Stimulated activated CD4-positive, alpha-beta T cell treated with anti-CD3 and anti-CD28 coated beads, Interleukin-2, amount 100 ng/mL, for 48 hours (primary cell): ENCODE measurements around the gene ATG7.
"Not testable (repeated sequence)": the region's sequence is repeated elsewhere in the genome, so short reads cannot be mapped to it uniquely, and the experiment has no call there.

Source experiments
- DNase-seq, 2 donors: peaks; one replicate each; pipeline ENCODE4 v3.0.0-alpha.2; 2020

The ATG7 gene

GRCh38 chr3:11580645-11581044, 308.4 kb downstream of the ATG7 start:
- DNase-seq = no peak

GRCh38 chr3:11581237-11582190, 309.3 kb downstream of the ATG7 start:
- no peak for DNase-seq

- DNase-seq = no peak
Observed at GRCh38 chr3:11582191-11582968, 310.2 kb downstream of the ATG7 start.

GRCh38 chr3:11583235-11583634, 311.0 kb downstream of the ATG7 start:
- no peak for DNase-seq

GRCh38 chr3:11583638-11584046, 311.4 kb downstream of the ATG7 start:
- DNase-seq = no peak

- no peak for DNase-seq
Observed at GRCh38 chr3:11584570-11584969, 312.4 kb downstream of the ATG7 start.

GRCh38 chr3:11587766-11588165, 315.6 kb downstream of the ATG7 start:
- no peak for DNase-seq

- DNase-seq = no peak
Observed at GRCh38 chr3:11588338-11588737, 316.1 kb downstream of the ATG7 start.

GRCh38 chr3:11588755-11589154, 316.6 kb downstream of the ATG7 start:
- DNase-seq = no peak

GRCh38 chr3:11589706-11590105, 317.5 kb downstream of the ATG7 start:
- no peak for DNase-seq

- DNase-seq = no peak
Observed at GRCh38 chr3:11591002-11591355, 318.8 kb downstream of the ATG7 start.

- no peak for DNase-seq
Observed at GRCh38 chr3:11591391-11592282, 319.4 kb downstream of the ATG7 start.

GRCh38 chr3:11592445-11593298, 320.5 kb downstream of the ATG7 start:
- DNase-seq = no peak

GRCh38 chr3:11593318-11594034, 321.3 kb downstream of the ATG7 start:
- no peak for DNase-seq

- not testable (repeated sequence) for DNase-seq
Observed at GRCh38 chr3:11595024-11595423, 322.8 kb downstream of the ATG7 start.

- no peak for DNase-seq
Observed at GRCh38 chr3:11596387-11596786, 324.2 kb downstream of the ATG7 start.

GRCh38 chr3:11600501-11601282, 328.5 kb downstream of the ATG7 start:
- no peak for DNase-seq

- DNase-seq = no peak
Observed at GRCh38 chr3:11601446-11602238, 329.4 kb downstream of the ATG7 start.

GRCh38 chr3:11602239-11602840, 330.1 kb downstream of the ATG7 start:
- no peak for DNase-seq
